HEK293 (cell line): ENCODE results near the gene GLT6D1.
A peak's percentile ranks its signal among the peaks of the same experiment; 100 is the strongest.

ENCODE experiments used
- CTCF ChIA-PET: fragments of 350-600 bp; formaldehyde crosslinking; extraction: SDS; loops from one replicate; lab custom pipeline; 2021; ENCODE audit warnings: antibody characterized with exemption; lab: Yijun Ruan, JAX
- POLR2A ChIA-PET: fragments of 300-600 bp; formaldehyde crosslinking; extraction: SDS; loops from one replicate; lab custom pipeline; 2020; ENCODE audit warnings: antibody characterized with exemption, inconsistent platforms; lab: Yijun Ruan, JAX
- H3K27ac ChIP-seq: fragments of 200-500 bp; sonication (Bioruptor generic); 2 replicates; pipeline ENCODE4 v1.5.1; 2014; ENCODE audit warnings: low read depth, low read length, control low read depth, inconsistent platforms; ENCODE audit errors: extremely low read depth
- H3K36me3 ChIP-seq, 2 experiments: fragments of 200-500 bp in 1 of 2; sonication (Bioruptor generic) in 1 of 2; 1 replicate in 1 of 2; 2 replicates in 1 of 2; pipeline ENCODE4 v1.5.1; 2014 to 2017; ENCODE audit warnings: inconsistent platforms in 2 of 2, low read length in 2 of 2; ENCODE audit not compliant: control insufficient read depth in 2 of 2, insufficient read depth in 1 of 2
- H3K4me1 ChIP-seq: fragments of 200-500 bp; sonication (Bioruptor generic); 2 replicates; pipeline ENCODE4 v1.5.1; 2014; ENCODE audit warnings: mild to moderate bottlenecking, low read length, inconsistent platforms; ENCODE audit not compliant: control insufficient read depth, insufficient read depth
- H3K4me3 ChIP-seq: 2 replicates; pipeline ENCODE4 v1.5.1; 2011; ENCODE audit warnings: low read depth, mild to moderate bottlenecking, control low read depth, low read length, moderate library complexity
- H3K9me3 ChIP-seq: fragments of 200-500 bp; sonication (Bioruptor generic); 2 replicates; pipeline ENCODE4 v1.5.1; 2014; ENCODE audit warnings: low read depth, low read length, inconsistent platforms; ENCODE audit not compliant: control insufficient read depth, insufficient read depth
- GLIS2 ChIP-seq: fragments of 450-650 bp; formaldehyde crosslinking; IDR thresholded peaks from 2 replicates; pipeline ENCODE4 v1.5.1; 2016; ENCODE audit warnings: missing biosample characterization, missing genetic modification characterization
- KLF10 ChIP-seq: fragments of 450-650 bp; IDR thresholded peaks from 2 replicates; pipeline ENCODE4 v1.5.1; 2018; ENCODE audit warnings: missing biosample characterization, mild to moderate bottlenecking, missing genetic modification characterization
- PBX3 ChIP-seq: sonication (generic); formaldehyde crosslinking; IDR thresholded peaks from 2 replicates; pipeline ENCODE4 v1.8.1; 2022; ENCODE audit warnings: mild to moderate bottlenecking, moderate library complexity, missing genetic modification reagents
- SETDB1 ChIP-seq: IDR thresholded peaks from one replicate; pipeline ENCODE4 v1.6.1; 2017; ENCODE audit warnings: mild to moderate bottlenecking, low read length, moderate library complexity, mixed read lengths; ENCODE audit not compliant: insufficient read length
- TSHZ1 ChIP-seq: fragments of 450-650 bp; formaldehyde crosslinking; IDR thresholded peaks from 2 replicates; pipeline ENCODE4 v1.5.1; 2016; ENCODE audit warnings: missing biosample characterization, missing genetic modification characterization, borderline replicate concordance
- ZBTB21 ChIP-seq: fragments of 450-650 bp; formaldehyde crosslinking; IDR thresholded peaks from 2 replicates; pipeline ENCODE4 v1.5.1; 2017; ENCODE audit warnings: missing biosample characterization, missing genetic modification characterization
- ZBTB26 ChIP-seq: fragments of 450-650 bp; formaldehyde crosslinking; optimal IDR thresholded peaks from 2 replicates; pipeline ENCODE3; 2016; ENCODE audit warnings: missing biosample characterization, mild to moderate bottlenecking, missing genetic modification characterization
- ZBTB8A ChIP-seq: fragments of 450-650 bp; formaldehyde crosslinking; IDR thresholded peaks from 2 replicates; pipeline ENCODE4 v1.5.1; 2016; ENCODE audit warnings: missing biosample characterization, missing genetic modification characterization
- ZFHX2 ChIP-seq: fragments of 450-650 bp; formaldehyde crosslinking; conservative IDR thresholded peaks from 2 replicates; pipeline ENCODE4 v1.5.1; 2016; ENCODE audit warnings: missing biosample characterization, missing genetic modification characterization
- ZNF140 ChIP-seq: fragments of 450-650 bp; formaldehyde crosslinking; IDR thresholded peaks from 2 replicates; pipeline ENCODE4 v1.5.1; 2016; ENCODE audit warnings: missing biosample characterization, missing genetic modification characterization
- ZNF18 ChIP-seq: fragments of 450-650 bp; formaldehyde crosslinking; IDR thresholded peaks from 2 replicates; pipeline ENCODE4 v1.5.1; 2016; ENCODE audit warnings: missing biosample characterization, missing genetic modification characterization
- ZNF202 ChIP-seq: fragments of 450-650 bp; formaldehyde crosslinking; IDR thresholded peaks from 2 replicates; pipeline ENCODE4 v1.5.1; 2016; ENCODE audit warnings: missing biosample characterization, missing genetic modification characterization, borderline replicate concordance
- ZNF26 ChIP-seq: fragments of 450-650 bp; formaldehyde crosslinking; IDR thresholded peaks from 2 replicates; pipeline ENCODE4 v1.5.1; 2016; ENCODE audit warnings: missing biosample characterization, missing genetic modification characterization
- ZNF561 ChIP-seq: fragments of 450-650 bp; IDR thresholded peaks from 2 replicates; pipeline ENCODE4 v1.5.1; 2018; ENCODE audit warnings: missing biosample characterization, missing genetic modification characterization, borderline replicate concordance
- ZNF664 ChIP-seq: fragments of 450-650 bp; formaldehyde crosslinking; IDR thresholded peaks from 2 replicates; pipeline ENCODE4 v1.5.1; 2016; ENCODE audit warnings: missing biosample characterization, missing genetic modification characterization
- ZNF747 ChIP-seq: fragments of 450-650 bp; formaldehyde crosslinking; IDR thresholded peaks from 2 replicates; pipeline ENCODE4 v1.5.1; 2016; ENCODE audit warnings: missing biosample characterization, missing genetic modification characterization
- ZNF768 ChIP-seq: fragments of 450-650 bp; formaldehyde crosslinking; IDR thresholded peaks from 2 replicates; pipeline ENCODE4 v1.5.1; 2018; ENCODE audit warnings: missing biosample characterization, mild to moderate bottlenecking, missing genetic modification characterization
- ZSCAN4 ChIP-seq: fragments of 450-650 bp; formaldehyde crosslinking; IDR thresholded peaks from 2 replicates; pipeline ENCODE4 v1.5.1; 2017; ENCODE audit warnings: missing biosample characterization, missing genetic modification characterization

Gene GLT6D1

GRCh38 chr9:135612437-135612836 lies 26.9 kb downstream of the GLT6D1 start:
- no peaks in the 10 kb centered on the region for H3K4me1 ChIP-seq
- no peak overlapping the region for H3K4me3 ChIP-seq
- ChIA-PET CTCF (interaction anchor here (0.6 to 0.8 kb wide), 2 partner anchors 9 to 169 kb away, joined by 3 read pairs; no protein-coding TSS in a partner anchor), POLR2A (no interaction called here)
- no peak for TF ChIP-seq ZBTB8A
- no peak for TF ChIP-seq ZFHX2 (tag by site-specific recombination)
- TF ChIP-seq ZNF26 (tag by site-specific recombination), result no peak
- TF ChIP-seq ZNF561, result no peak
- TF ChIP-seq ZNF202 (tag by site-specific recombination), result no peak
- no peak for TF ChIP-seq ZBTB26 (tag by site-specific recombination)
- TF ChIP-seq ZNF768 (tag by site-specific recombination), result no peak
- H3K27ac ChIP-seq, result no peak overlapping the region
- no peaks in the 10 kb centered on the region for H3K9me3 ChIP-seq
- no peaks in the 10 kb centered on the region for H3K36me3 ChIP-seq

GRCh38 chr9:135611875-135612209 lies 27.5 kb downstream of the GLT6D1 start:
- CTCF ChIA-PET, result no interaction called here
- no peaks in the 10 kb centered on the region for H3K9me3 ChIP-seq
- no peak overlapping the region for H3K4me3 ChIP-seq
- no peak for TF ChIP-seq KLF10 (tag by site-specific recombination)
- TF ChIP-seq ZSCAN4 (tag by site-specific recombination), result peak; percentile 24; the same call in 1 of the 2 replicates
- no peak for TF ChIP-seq GLIS2
- no peak for TF ChIP-seq SETDB1
- peak; percentile 71; the same call in 1 of the 2 replicates for TF ChIP-seq ZNF18 (tag by site-specific recombination)
- no peaks in the 10 kb centered on the region for H3K36me3 ChIP-seq
- H3K27ac ChIP-seq, result no peak overlapping the region
- POLR2A ChIA-PET, result no interaction called here
- H3K4me1 ChIP-seq, result no peaks in the 10 kb centered on the region

- Histone ChIP-seq H3K27ac (no peak overlapping the region), H3K4me3 (no peak overlapping the region), H3K4me1 (no peaks in the 10 kb centered on the region), H3K9me3 (no peaks in the 10 kb centered on the region), H3K36me3 (no peaks in the 10 kb centered on the region)
- ChIA-PET CTCF (no interaction called here), POLR2A (no interaction called here)
- no peak for TF ChIP-seq TSHZ1
- TF ChIP-seq ZBTB21, result no peak
- no peak for TF ChIP-seq ZNF202 (tag by site-specific recombination)
- TF ChIP-seq ZNF140 (tag by site-specific recombination), result no peak
- no peak for TF ChIP-seq ZNF664 (tag by site-specific recombination)
- no peak for TF ChIP-seq ZNF26 (tag by site-specific recombination)
- no peak for TF ChIP-seq PBX3 (CRISPR knock-in tag)
- no peak for TF ChIP-seq ZNF747 (tag by site-specific recombination)
These were observed 28.0 kb downstream of the GLT6D1 start for GRCh38 chr9:135611142-135611874.
